CD14-positive monocyte (primary cell): ENCODE results near the gene CPAMD8. TPM values are rescaled to one million over a fixed set of nuclear protein-coding genes. Genes with fewer than 3 reads are reported as not detected.
"Not testable (repeated sequence)": the region's sequence is repeated elsewhere in the genome, so short reads cannot be mapped to it uniquely, and the experiment has no call there.

Experiments
- DNase-seq, 3 donors: peaks; one replicate each; pipeline ENCODE4 v3.0.0-alpha.2; 2011 to 2022
- H2AFZ ChIP-seq: 2 replicates; pipeline ENCODE4 v1.6.0; 2012; ENCODE audit warnings: mild to moderate bottlenecking, low read depth, low read length, inconsistent platforms; ENCODE audit not compliant: insufficient read depth, poor library complexity, severe bottlenecking
- H3K27ac ChIP-seq, 2 donors: 1 replicate in 1 of 2; 2 replicates in 1 of 2; pipeline ENCODE4 v1.5.1; 2012 to 2013; ENCODE audit warnings: low read length in 2 of 2, control low read depth in 1 of 2, inconsistent platforms in 1 of 2, low read depth in 1 of 2, mild to moderate bottlenecking in 1 of 2
- H3K27me3 ChIP-seq, 2 donors: one replicate each; pipeline versions ENCODE4 v1.6.0 to v1.6.1; 2011 to 2013; ENCODE audit warnings: low read length in 2 of 2; ENCODE audit not compliant: control insufficient read depth in 2 of 2, insufficient read depth in 2 of 2
- H3K36me3 ChIP-seq, 2 donors: replicated peaks in 1 of 2; 1 replicate in 1 of 2; 2 replicates in 1 of 2; pipeline versions ENCODE4 v1.5.1 to v1.6.1; 2012 to 2013; ENCODE audit warnings: low read length in 2 of 2, control low read depth in 1 of 2, inconsistent platforms in 1 of 2, mild to moderate bottlenecking in 1 of 2; ENCODE audit not compliant: insufficient read depth in 2 of 2, control insufficient read depth in 1 of 2
- H3K4me1 ChIP-seq, 2 donors: 1 replicate in 1 of 2; 2 replicates in 1 of 2; pipeline versions ENCODE4 v1.5.1 to v1.6.1; 2012 to 2013; ENCODE audit warnings: low read length in 2 of 2, control low read depth in 1 of 2, inconsistent platforms in 1 of 2, mild to moderate bottlenecking in 1 of 2, moderate library complexity in 1 of 2; ENCODE audit not compliant: insufficient read depth in 2 of 2, control insufficient read depth in 1 of 2
- H3K4me2 ChIP-seq: replicated peaks from 2 replicates; pipeline ENCODE3; 2012; ENCODE audit warnings: low read length, moderate library complexity, mild to moderate bottlenecking; ENCODE audit not compliant: poor library complexity, severe bottlenecking; ENCODE audit errors: extremely low read depth
- H3K4me3 ChIP-seq, 3 experiments: fragments of 200-600 bp in 1 of 3; sonication (generic) in 1 of 3; replicated peaks in 1 of 3; 1 replicate in 2 of 3; 2 replicates in 1 of 3; pipeline ENCODE4 v1.5.1; 2011 to 2013; ENCODE audit warnings: low read length in 3 of 3, mild to moderate bottlenecking in 3 of 3, control low read depth in 2 of 3, low read depth in 2 of 3, inconsistent platforms in 1 of 3, moderate library complexity in 1 of 3
- H3K79me2 ChIP-seq: 2 replicates; pipeline ENCODE4 v1.6.0; 2012; ENCODE audit warnings: mild to moderate bottlenecking, control low read depth, inconsistent platforms, low read length, moderate library complexity; ENCODE audit not compliant: insufficient read depth
- H3K9ac ChIP-seq: 2 replicates; pipeline ENCODE4 v1.6.0; 2017; ENCODE audit warnings: low read length, mild to moderate bottlenecking; ENCODE audit not compliant: insufficient read depth, poor library complexity, severe bottlenecking
- H3K9me3 ChIP-seq, 2 donors: replicated peaks in 1 of 2; 1 replicate in 1 of 2; 2 replicates in 1 of 2; pipeline versions ENCODE4 v1.5.1 to v1.6.1; 2012 to 2013; ENCODE audit warnings: low read length in 2 of 2, control low read depth in 1 of 2; ENCODE audit not compliant: control insufficient read depth in 1 of 2, insufficient read depth in 1 of 2
- H4K20me1 ChIP-seq: 2 replicates; pipeline ENCODE4 v1.6.0; 2012; ENCODE audit warnings: mild to moderate bottlenecking, low read length, control low read depth, moderate library complexity; ENCODE audit not compliant: insufficient read depth
- H3K27ac Mint-ChIP-seq, 7 donors: one replicate each; pipeline ENCODE4 v1.8.0; 2020; ENCODE audit warnings: mild to moderate bottlenecking in 7 of 7, mixed read lengths in 7 of 7, moderate library complexity in 6 of 7, inconsistent platforms in 2 of 7
- H3K27me3 Mint-ChIP-seq, 3 donors: one replicate each; pipeline ENCODE4 v1.8.0; 2021 to 2022; ENCODE audit warnings: low read depth in 3 of 3, mild to moderate bottlenecking in 3 of 3, mixed read lengths in 3 of 3, moderate library complexity in 3 of 3, inconsistent platforms in 1 of 3
- H3K36me3 Mint-ChIP-seq, 2 donors: one replicate each; pipeline ENCODE4 v1.8.0; 2020; ENCODE audit warnings: mixed read lengths in 2 of 2, inconsistent platforms in 1 of 2, mild to moderate bottlenecking in 1 of 2
- H3K4me1 Mint-ChIP-seq: one replicate; pipeline ENCODE4 v1.8.0; 2020; ENCODE audit warnings: mild to moderate bottlenecking, mixed read lengths
- H3K4me3 Mint-ChIP-seq, 2 donors: one replicate each; pipeline ENCODE4 v1.8.0; 2020; ENCODE audit warnings: mild to moderate bottlenecking in 2 of 2, mixed read lengths in 2 of 2, moderate library complexity in 1 of 2
- H3K9me3 Mint-ChIP-seq, 7 donors: one replicate each; pipeline ENCODE4 v1.8.0; 2020 to 2022; ENCODE audit warnings: mixed read lengths in 7 of 7, mild to moderate bottlenecking in 6 of 7, moderate library complexity in 6 of 7, inconsistent platforms in 2 of 7
- WGBS: methylation state at CpG from one replicate; pipeline ENCODE4 v1.1.5; 2013; ENCODE audit warnings: missing lambda C conversion rate; ENCODE audit not compliant: insufficient coverage; 5-methylcytosine and 5-hydroxymethylcytosine counted together
- intact Hi-C, 2 donors: fragments of 100-400 bp; cut with micrococcal nuclease; formaldehyde crosslinking; loops; one replicate each; pipeline versions ENCODE4 v1.15.0 to v1.15.1; 2023
- polyA plus RNA-seq, 3 donors: library from polyadenylated mRNA; depleted of rRNA in 1 of 3; unstranded in 2 of 3; stranded (reverse) in 1 of 3; fragments of 300-500 nt in 2 of 3; fragments of >200 nt in 1 of 3; fragmentation: Illumina TruSeq in 2 of 3; gene quantifications; 1 replicate in 2 of 3; 2 replicates in 1 of 3; pipeline ENCODE4 v1.2.3, GENCODE V29; 2012 to 2021
- TF ChIP-seq, protein P1 (sequence below): fragments of 200-600 bp; IDR thresholded peaks from one replicate; pipeline ENCODE4 v1.8.0; 2022; ENCODE audit warnings: antibody characterized with exemption, mild to moderate bottlenecking

Gene CPAMD8
- polyA plus RNA-seq, 3 donors = 5.1 to 53.4 (median 5.4) TPM

DNA sequence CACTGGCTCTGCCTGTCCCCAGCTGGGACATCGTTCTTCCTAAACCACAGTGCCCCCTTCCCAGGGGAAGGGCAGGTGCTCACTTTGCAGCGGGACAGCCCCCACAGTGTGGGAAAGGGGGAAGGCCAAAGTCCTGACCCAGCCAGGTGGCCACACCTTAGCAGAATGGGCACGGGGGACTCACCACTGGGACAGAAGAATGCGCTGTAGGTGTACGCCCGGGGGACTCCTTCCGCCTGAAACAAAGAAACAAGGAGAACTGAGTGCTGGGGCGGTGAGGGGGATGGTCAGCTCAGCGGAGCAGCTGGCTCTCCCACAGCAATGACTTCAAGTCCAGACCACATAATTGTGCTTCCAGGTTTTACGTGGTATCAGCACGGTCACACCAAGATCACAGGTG lies 88.4 kb downstream of the CPAMD8 start:
- intact Hi-C loops = no loop called here
- Histone ChIP-seq H3K4me3 (no peak overlapping the region), H3K9ac (no peak overlapping the region), H3K79me2 (no peaks in the 10 kb centered on the region), H2AFZ (no peak overlapping the region), H3K4me2 (no peak overlapping the region), H3K27ac (no peak overlapping the region), H4K20me1 (no peaks in the 10 kb centered on the region), H3K36me3 (no peaks in the 10 kb centered on the region), H3K9me3 (peaks cover 3 to 22% of the 10 kb centered on the region in 2 donors), H3K27me3 (no peaks in the 10 kb centered on the region), H3K4me1 (no peaks in the 10 kb centered on the region)
- WGBS = over 99% methylated on average over 9 of the region's 11 CpGs
- Mint-ChIP-seq H3K4me1 (no peaks in the 10 kb centered on the region), H3K36me3 (peaks cover 2 to 5% of the 10 kb centered on the region in 2 donors), H3K4me3 (no peak overlapping the region), H3K27me3 (peaks cover 8 to 17% (median 9%) of the 10 kb centered on the region in 3 donors), H3K27ac (no peak overlapping the region), H3K9me3 (peaks cover 17 to 30% (median 22%) of the 10 kb centered on the region in 7 donors)
- TF ChIP-seq, protein P1, sequence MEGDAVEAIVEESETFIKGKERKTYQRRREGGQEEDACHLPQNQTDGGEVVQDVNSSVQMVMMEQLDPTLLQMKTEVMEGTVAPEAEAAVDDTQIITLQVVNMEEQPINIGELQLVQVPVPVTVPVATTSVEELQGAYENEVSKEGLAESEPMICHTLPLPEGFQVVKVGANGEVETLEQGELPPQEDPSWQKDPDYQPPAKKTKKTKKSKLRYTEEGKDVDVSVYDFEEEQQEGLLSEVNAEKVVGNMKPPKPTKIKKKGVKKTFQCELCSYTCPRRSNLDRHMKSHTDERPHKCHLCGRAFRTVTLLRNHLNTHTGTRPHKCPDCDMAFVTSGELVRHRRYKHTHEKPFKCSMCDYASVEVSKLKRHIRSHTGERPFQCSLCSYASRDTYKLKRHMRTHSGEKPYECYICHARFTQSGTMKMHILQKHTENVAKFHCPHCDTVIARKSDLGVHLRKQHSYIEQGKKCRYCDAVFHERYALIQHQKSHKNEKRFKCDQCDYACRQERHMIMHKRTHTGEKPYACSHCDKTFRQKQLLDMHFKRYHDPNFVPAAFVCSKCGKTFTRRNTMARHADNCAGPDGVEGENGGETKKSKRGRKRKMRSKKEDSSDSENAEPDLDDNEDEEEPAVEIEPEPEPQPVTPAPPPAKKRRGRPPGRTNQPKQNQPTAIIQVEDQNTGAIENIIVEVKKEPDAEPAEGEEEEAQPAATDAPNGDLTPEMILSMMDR = no peak
- DNase-seq = no peak

DNA sequence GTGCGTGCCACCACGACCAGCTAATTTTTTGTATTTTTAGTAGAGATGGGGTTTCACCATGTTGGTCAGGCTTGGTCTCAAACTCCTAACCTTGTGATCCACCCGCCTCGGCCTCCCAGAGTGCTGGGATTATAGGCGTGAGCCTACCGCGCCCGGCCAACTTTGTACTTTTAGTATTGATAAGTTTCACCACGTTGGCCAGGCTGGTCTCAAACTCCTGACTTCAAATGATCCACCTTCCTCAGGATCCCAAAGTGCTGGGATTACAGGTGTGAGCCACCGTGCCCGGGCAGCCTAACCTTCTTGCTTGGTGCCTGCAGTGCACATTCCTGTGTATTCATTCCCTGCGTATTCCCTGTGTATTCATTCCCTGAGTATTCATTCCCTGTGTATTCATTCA lies 88.8 kb downstream of the CPAMD8 start:
- H3K36me3 ChIP-seq, H3K27ac ChIP-seq, H3K4me1 ChIP-seq, DNase-seq, H3K27me3 ChIP-seq, intact Hi-C loops, H2AFZ ChIP-seq, H3K4me3 Mint-ChIP-seq, H3K9ac ChIP-seq, H3K4me1 Mint-ChIP-seq, H4K20me1 ChIP-seq, H3K79me2 ChIP-seq, H3K4me2 ChIP-seq, H3K4me3 ChIP-seq, H3K27ac Mint-ChIP-seq, H3K36me3 Mint-ChIP-seq: not testable (repeated sequence)
- Mint-ChIP-seq H3K27me3 (peaks cover 8 to 17% (median 10%) of the 10 kb centered on the region in 3 donors), H3K9me3 (peaks cover 17 to 30% (median 22%) of the 10 kb centered on the region in 7 donors)
- peaks cover 3 to 22% of the 10 kb centered on the region in 2 donors for H3K9me3 ChIP-seq
- WGBS = 99% methylated on average over 5 of the region's 12 CpGs
